Smooth muscle cell (in vitro differentiated cells): ENCODE measurements around the gene EDDM13. TPM values are rescaled to one million over a fixed set of nuclear protein-coding genes. Genes with fewer than 3 reads are reported as not detected.

ENCODE experiments used
- DNase-seq: peaks from one replicate; lab custom pipeline; 2025; ENCODE audit not compliant: unreplicated experiment; lab: John Stamatoyannopoulos, UW
- H2AFZ ChIP-seq: fragments of 200-600 bp; sonication (generic); 2 replicates; pipeline ENCODE4 v1.6.0; 2016; ENCODE audit warnings: antibody characterized with exemption, low read depth, mild to moderate bottlenecking
- H3F3A ChIP-seq: fragments of 200-600 bp; sonication (generic); 2 replicates; pipeline ENCODE4 v1.6.0; 2017; ENCODE audit warnings: antibody characterized with exemption, low read depth
- H3K27ac ChIP-seq: fragments of 200-600 bp; sonication (generic); 2 replicates; pipeline ENCODE4 v1.5.1; 2016; ENCODE audit warnings: low read depth, mild to moderate bottlenecking
- H3K27me3 ChIP-seq: fragments of 200-600 bp; sonication (generic); 2 replicates; pipeline ENCODE4 v1.6.1; 2016; ENCODE audit warnings: low read depth, mild to moderate bottlenecking
- H3K36me3 ChIP-seq: fragments of 200-600 bp; sonication (generic); 2 replicates; pipeline ENCODE4 v1.5.1; 2016; ENCODE audit warnings: low read depth
- H3K4me1 ChIP-seq: fragments of 200-600 bp; sonication (generic); 2 replicates; pipeline ENCODE4 v1.5.1; 2016; ENCODE audit warnings: low read depth
- H3K4me2 ChIP-seq: fragments of 200-600 bp; sonication (generic); 2 replicates; pipeline ENCODE4 v1.6.0; 2016; ENCODE audit warnings: mild to moderate bottlenecking
- H3K4me3 ChIP-seq: fragments of 200-600 bp; sonication (generic); 2 replicates; pipeline ENCODE4 v1.5.1; 2016; ENCODE audit warnings: mild to moderate bottlenecking
- H3K79me2 ChIP-seq: fragments of 200-600 bp; sonication (generic); 2 replicates; pipeline ENCODE4 v1.6.0; 2016; ENCODE audit warnings: low read depth, mild to moderate bottlenecking
- H3K9ac ChIP-seq: fragments of 200-600 bp; sonication (generic); 2 replicates; pipeline ENCODE4 v1.6.0; 2016; ENCODE audit warnings: low read depth
- H3K9me3 ChIP-seq: fragments of 200-600 bp; sonication (generic); replicated peaks from 2 replicates; pipeline ENCODE4 v1.5.1; 2016; ENCODE audit warnings: low read depth
- H4K20me1 ChIP-seq: fragments of 200-600 bp; sonication (generic); 2 replicates; pipeline ENCODE4 v1.6.0; 2016; ENCODE audit warnings: low read depth
- whole genome bisulfite sequencing: methylation state at CpG from one replicate; pipeline ENCODE4 v1.1.7; 2016; ENCODE audit warnings: low lambda C conversion rate; 5-methylcytosine and 5-hydroxymethylcytosine counted together
- polyA plus RNA-seq: library from polyadenylated mRNA; unstranded; fragments of >200 nt; fragmentation: Nextera tagmentation; extraction: Ambion mirVana; gene quantifications from 2 replicates; pipeline ENCODE4 v1.2.1, GENCODE V29; 2016
- total RNA-seq: library from RNA; depleted of rRNA; stranded (reverse); fragments of >200 nt; gene quantifications from 2 replicates; pipeline ENCODE4 v1.2.3, GENCODE V29; 2014
- TF ChIP-seq, protein P1 (sequence below): fragments of 200-600 bp; sonication (generic); IDR thresholded peaks from 2 replicates; pipeline ENCODE4 v1.5.1; 2017; ENCODE audit warnings: borderline replicate concordance, mild to moderate bottlenecking, antibody characterized with exemption; ENCODE audit not compliant: insufficient read depth, poor library complexity, severe bottlenecking

EDDM13 gene
- total and polyA plus RNA-seq, 2 experiments from 2014 or later = 0.58 TPM; not detected in 1

DNA sequence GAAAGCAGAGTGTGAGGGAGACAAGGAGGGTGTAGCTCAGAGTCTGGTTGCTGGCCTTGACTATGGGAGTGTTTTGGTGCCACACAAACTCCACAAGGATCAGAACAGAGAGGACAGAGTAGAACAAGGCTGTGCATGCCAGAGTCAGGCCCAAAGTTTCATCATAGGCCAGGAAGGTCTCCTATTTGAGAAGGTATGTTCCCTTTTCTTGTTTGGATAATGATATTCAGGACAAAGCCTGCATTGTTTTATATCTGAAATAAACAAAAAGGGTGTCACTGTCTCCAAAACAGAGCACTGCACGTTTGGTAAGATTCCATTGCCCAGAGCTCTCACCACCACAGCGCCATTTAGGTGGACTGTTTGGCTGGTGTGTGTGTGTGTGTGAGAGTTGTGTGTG is 45.2 kb downstream of the EDDM13 start:
- Histone ChIP-seq H3K9ac (no peak overlapping the region), H3K27me3 (no peaks in the 10 kb centered on the region), H2AFZ (no peak overlapping the region), H3K4me2 (no peak overlapping the region), H3K4me1 (peaks cover 8% of the 10 kb centered on the region), H3K79me2 (peaks cover 10% of the 10 kb centered on the region), H3K36me3 (no peaks in the 10 kb centered on the region), H3K9me3 (no peaks in the 10 kb centered on the region), H3F3A (no peaks in the 10 kb centered on the region), H3K4me3 (no peak overlapping the region), H3K27ac (no peak overlapping the region), H4K20me1 (no peaks in the 10 kb centered on the region)
- TF ChIP-seq, protein P1, sequence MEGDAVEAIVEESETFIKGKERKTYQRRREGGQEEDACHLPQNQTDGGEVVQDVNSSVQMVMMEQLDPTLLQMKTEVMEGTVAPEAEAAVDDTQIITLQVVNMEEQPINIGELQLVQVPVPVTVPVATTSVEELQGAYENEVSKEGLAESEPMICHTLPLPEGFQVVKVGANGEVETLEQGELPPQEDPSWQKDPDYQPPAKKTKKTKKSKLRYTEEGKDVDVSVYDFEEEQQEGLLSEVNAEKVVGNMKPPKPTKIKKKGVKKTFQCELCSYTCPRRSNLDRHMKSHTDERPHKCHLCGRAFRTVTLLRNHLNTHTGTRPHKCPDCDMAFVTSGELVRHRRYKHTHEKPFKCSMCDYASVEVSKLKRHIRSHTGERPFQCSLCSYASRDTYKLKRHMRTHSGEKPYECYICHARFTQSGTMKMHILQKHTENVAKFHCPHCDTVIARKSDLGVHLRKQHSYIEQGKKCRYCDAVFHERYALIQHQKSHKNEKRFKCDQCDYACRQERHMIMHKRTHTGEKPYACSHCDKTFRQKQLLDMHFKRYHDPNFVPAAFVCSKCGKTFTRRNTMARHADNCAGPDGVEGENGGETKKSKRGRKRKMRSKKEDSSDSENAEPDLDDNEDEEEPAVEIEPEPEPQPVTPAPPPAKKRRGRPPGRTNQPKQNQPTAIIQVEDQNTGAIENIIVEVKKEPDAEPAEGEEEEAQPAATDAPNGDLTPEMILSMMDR = no peak
- 57% methylated on average over 2 of the region's 2 CpGs for WGBS
- DNase-seq = no peak

- Histone ChIP-seq H3K79me2 (no peaks in the 10 kb centered on the region), H3K4me2 (no peak overlapping the region), H3K27me3 (no peaks in the 10 kb centered on the region), H2AFZ (no peak overlapping the region), H3F3A (no peaks in the 10 kb centered on the region), H4K20me1 (no peaks in the 10 kb centered on the region), H3K27ac (no peak overlapping the region), H3K9ac (no peak overlapping the region), H3K36me3 (no peaks in the 10 kb centered on the region), H3K4me3 (no peak overlapping the region), H3K4me1 (peaks cover 3% of the 10 kb centered on the region), H3K9me3 (no peaks in the 10 kb centered on the region)
- TF ChIP-seq, protein P1 = no peak
- no peak for DNase-seq
- 85% methylated on average over 3 of the region's 3 CpGs for whole genome bisulfite sequencing
Measured at GRCh38 chr19:56319991-56320390, 47.4 kb downstream of the EDDM13 start.

GRCh38 chr19:56321254-56321988 is 48.9 kb downstream of the EDDM13 start:
- Histone ChIP-seq H3F3A (no peaks in the 10 kb centered on the region), H3K4me2 (no peak overlapping the region), H3K9ac (no peak overlapping the region), H3K4me1 (no peaks in the 10 kb centered on the region), H2AFZ (no peak overlapping the region), H3K27ac (no peak overlapping the region), H3K27me3 (no peaks in the 10 kb centered on the region), H3K9me3 (no peaks in the 10 kb centered on the region), H3K79me2 (no peaks in the 10 kb centered on the region), H3K36me3 (no peaks in the 10 kb centered on the region), H4K20me1 (no peaks in the 10 kb centered on the region), H3K4me3 (no peak overlapping the region)
- TF ChIP-seq, protein P1 = no peak
- 87% methylated on average over 8 of the region's 8 CpGs for WGBS
- no peak for DNase-seq

DNA sequence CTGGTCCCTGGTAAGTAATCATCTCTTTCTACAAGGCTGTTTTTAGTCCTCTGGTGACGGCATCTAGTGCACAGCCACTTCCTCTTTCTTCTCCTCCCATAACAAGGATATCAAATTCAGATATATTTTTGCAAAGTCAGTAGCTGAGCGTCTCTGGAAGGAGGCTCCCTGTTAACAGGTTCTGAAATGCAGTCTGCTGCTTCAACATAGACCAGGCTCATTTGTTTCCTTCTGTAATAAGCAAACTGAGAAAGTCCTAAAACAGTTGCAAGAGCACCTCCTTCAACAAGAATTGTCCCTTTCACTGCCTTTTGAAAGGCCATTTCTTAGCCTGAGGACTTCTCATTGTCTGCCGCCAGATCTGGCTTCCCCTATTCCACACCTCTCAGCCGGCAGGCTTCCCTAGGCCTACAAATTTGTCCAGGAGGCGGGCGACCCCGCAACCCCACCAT is 49.5 kb downstream of the EDDM13 start:
- no peak overlapping the region for H2AFZ ChIP-seq
- TF ChIP-seq, protein P1 = no peak
- H3K4me2 ChIP-seq = no peak overlapping the region
- no peak overlapping the region for H3K4me3 ChIP-seq
- H3F3A ChIP-seq = no peaks in the 10 kb centered on the region
- no peak for DNase-seq
- no peaks in the 10 kb centered on the region for H3K9me3 ChIP-seq
- H3K4me1 ChIP-seq = no peaks in the 10 kb centered on the region
- 90% methylated on average over 7 of the region's 7 CpGs for WGBS
- no peaks in the 10 kb centered on the region for H3K27me3 ChIP-seq
- H3K36me3 ChIP-seq = no peaks in the 10 kb centered on the region
- no peak overlapping the region for H3K9ac ChIP-seq
- H4K20me1 ChIP-seq = no peaks in the 10 kb centered on the region
- no peaks in the 10 kb centered on the region for H3K79me2 ChIP-seq
- no peak overlapping the region for H3K27ac ChIP-seq
